ENCODE measurements around the gene BAZ2A. TPM values are rescaled to one million over a fixed set of nuclear protein-coding genes. Genes with fewer than 3 reads are reported as not detected.
A peak's percentile ranks its signal among the peaks of the same experiment; 100 is the strongest.
"Not testable (repeated sequence)": the region's sequence is repeated elsewhere in the genome, so short reads cannot be mapped to it uniquely, and the experiment has no call there.

BAZ2A gene
- total and polyA plus RNA-seq, 8 donors, result 90.9 to 113 (median 97.6) TPM

- Histone ChIP-seq H3K4me3 (no peak overlapping the region), H3K27ac (no peak overlapping the region), H3K27me3 (no peaks in the 10 kb centered on the region), H3K9me3 (peaks cover 0 to 14% of the 10 kb centered on the region in 2 donors), H3K4me1 (no peaks in the 10 kb centered on the region), H3K36me3 (peaks cover 0 to 19% of the 10 kb centered on the region in 2 donors)
- ATAC-seq (peak; percentile 22), DNase-seq (no peak)
- TF ChIP-seq CTCF (IDR thresholded peaks at IDR 0.05), result no peak
- intact Hi-C loops (cut with DNase I), result no loop called here
Observed at GRCh38 chr12:56658921-56659320, 28.8 kb upstream of the BAZ2A start.

GRCh38 chr12:56657416-56658379 is 27.6 kb upstream of the BAZ2A start:
- ATAC-seq (no peak), DNase-seq (no peak)
- TF ChIP-seq CTCF (IDR thresholded peaks at IDR 0.05), result no peak
- intact Hi-C loops (cut with DNase I), result no loop called here
- Histone ChIP-seq H3K4me3 (no peak overlapping the region), H3K27ac (no peak overlapping the region), H3K4me1 (no peaks in the 10 kb centered on the region), H3K36me3 (peaks cover 0 to 7% of the 10 kb centered on the region in 2 donors), H3K27me3 (no peaks in the 10 kb centered on the region), H3K9me3 (peaks cover 0 to 26% of the 10 kb centered on the region in 2 donors)

GRCh38 chr12:56653781-56654180 is 23.7 kb upstream of the BAZ2A start:
- H3K27ac ChIP-seq; intact Hi-C loops (cut with DNase I); H3K4me1 ChIP-seq; H3K36me3 ChIP-seq; H3K27me3 ChIP-seq; ATAC-seq; DNase-seq; H3K4me3 ChIP-seq: not testable (repeated sequence)
- peaks cover 0 to 26% of the 10 kb centered on the region in 2 donors for H3K9me3 ChIP-seq

- Histone ChIP-seq H3K36me3 (peaks cover 1 to 18% of the 10 kb centered on the region in 2 donors), H3K4me1 (peaks cover 6 to 28% of the 10 kb centered on the region in 2 donors)
- H3K27ac ChIP-seq; DNase-seq; ATAC-seq; H3K4me3 ChIP-seq; intact Hi-C loops (cut with DNase I); H3K9me3 ChIP-seq; H3K27me3 ChIP-seq: not testable (repeated sequence)
Observed at GRCh38 chr12:56648023-56648422, 17.9 kb upstream of the BAZ2A start.

- TF ChIP-seq CTCF (IDR thresholded peaks at IDR 0.05), result no peak
- no peaks in the 10 kb centered on the region for H3K9me3 ChIP-seq
- peaks cover 5 to 40% of the 10 kb centered on the region in 2 donors for H3K36me3 ChIP-seq
- no peaks in the 10 kb centered on the region for H3K27me3 ChIP-seq
- DNase-seq (peak; percentile 95 to 99 (median 98)), ATAC-seq (peak; percentile 99)
- intact Hi-C loops (cut with DNase I), result no loop called here
- H3K4me3 ChIP-seq, result peak within 1 kb of the TSS; percentile 88 to 96
- peak within 1 kb of the TSS; percentile 92 to 93 for H3K27ac ChIP-seq
- peaks cover 6 to 45% of the 10 kb centered on the region in 2 donors for H3K4me1 ChIP-seq
Observed at GRCh38 chr12:56645717-56646446, 15.8 kb upstream of the BAZ2A start, which contains the start of gene ATP5F1B. TSS of gene ATP5F1B (minus strand) at chr12:56645984. CDS start at chr12:56645963, 21 bp downstream.

All from left lung (tissue), 10 donors.